ENCODE results near the gene GALNT9. TPM values are rescaled to one million over a fixed set of nuclear protein-coding genes. Genes with fewer than 3 reads are reported as not detected.

Gene GALNT9
- total RNA-seq, 1 donor from 2014 or later, result 1.6 TPM

GRCh38 chr12:132291402-132292175 lies 37.8 kb downstream of the GALNT9 start:
- Mint-ChIP-seq H3K27ac (no peak overlapping the region), H3K36me3 (no peaks in the 10 kb centered on the region), H3K4me3 (no peak overlapping the region), H3K4me1 (ENCODE audit: unreplicated experiment) (peaks cover 5% of the 10 kb centered on the region), H3K9me3 (no peaks in the 10 kb centered on the region), H3K27me3 (peaks cover 51% of the 10 kb centered on the region)
- no peak for DNase-seq (ENCODE audit: extremely low spot score, unreplicated experiment)
- TF ChIP-seq CTCF (conservative IDR thresholded peaks at IDR 0.05), result no peak

- peaks cover 5% of the 10 kb centered on the region for H3K4me1 Mint-ChIP-seq (ENCODE audit: unreplicated experiment)
- DNase-seq (ENCODE audit: extremely low spot score, unreplicated experiment), result no peak
These were observed 39.2 kb downstream of the GALNT9 start for GRCh38 chr12:132290203-132290540.

GRCh38 chr12:132289356-132290202 lies 39.8 kb downstream of the GALNT9 start:
- DNase-seq (ENCODE audit: extremely low spot score, unreplicated experiment), result no peak
- H3K4me3 Mint-ChIP-seq, result no peak overlapping the region
- H3K27me3 Mint-ChIP-seq, result peaks cover 54% of the 10 kb centered on the region
- H3K9me3 Mint-ChIP-seq, result no peaks in the 10 kb centered on the region
- H3K27ac Mint-ChIP-seq, result no peak overlapping the region
- peaks cover 5% of the 10 kb centered on the region for H3K4me1 Mint-ChIP-seq (ENCODE audit: unreplicated experiment)
- H3K36me3 Mint-ChIP-seq, result no peaks in the 10 kb centered on the region
- TF ChIP-seq CTCF (conservative IDR thresholded peaks at IDR 0.05), result no peak

More at GRCh38 chr12:132290203-132290540, 39.2 kb downstream of the GALNT9 start:
- H3K27ac Mint-ChIP-seq, result no peak overlapping the region
- H3K4me3 Mint-ChIP-seq, result no peak overlapping the region
- peaks cover 54% of the 10 kb centered on the region for H3K27me3 Mint-ChIP-seq
- no peaks in the 10 kb centered on the region for H3K36me3 Mint-ChIP-seq
- no peaks in the 10 kb centered on the region for H3K9me3 Mint-ChIP-seq
- TF ChIP-seq CTCF (conservative IDR thresholded peaks at IDR 0.05), result no peak

GRCh38 chr12:132288516-132289215 lies 40.7 kb downstream of the GALNT9 start:
- DNase-seq (ENCODE audit: extremely low spot score, unreplicated experiment), result no peak
- Mint-ChIP-seq H3K36me3 (no peaks in the 10 kb centered on the region), H3K4me1 (ENCODE audit: unreplicated experiment) (peaks cover 10% of the 10 kb centered on the region), H3K27me3 (peaks cover 59% of the 10 kb centered on the region), H3K9me3 (no peaks in the 10 kb centered on the region), H3K27ac (no peak overlapping the region), H3K4me3 (no peak overlapping the region)
- TF ChIP-seq CTCF (conservative IDR thresholded peaks at IDR 0.05), result no peak

- Mint-ChIP-seq H3K4me1 (ENCODE audit: unreplicated experiment) (peaks cover 10% of the 10 kb centered on the region), H3K27me3 (peaks cover 51% of the 10 kb centered on the region), H3K27ac (no peak overlapping the region), H3K36me3 (no peaks in the 10 kb centered on the region), H3K4me3 (no peak overlapping the region), H3K9me3 (no peaks in the 10 kb centered on the region)
- DNase-seq (ENCODE audit: extremely low spot score, unreplicated experiment), result no peak
- no peak for TF ChIP-seq CTCF (conservative IDR thresholded peaks at IDR 0.05)
These were observed 41.8 kb downstream of the GALNT9 start for GRCh38 chr12:132287391-132288238.
